Ishikawa (cell line): ENCODE data around the gene GRIP2.

Source experiments
- CEBPB ChIP-seq: IDR thresholded peaks from 2 replicates; pipeline ENCODE4 v1.6.1; 2012
- CREB1 ChIP-seq: IDR thresholded peaks from 2 replicates; pipeline ENCODE4 v1.6.1; 2012; ENCODE audit warnings: low read depth
- EGR1 ChIP-seq: IDR thresholded peaks from 2 replicates; pipeline ENCODE4 v1.6.1; 2012
- EP300 ChIP-seq: IDR thresholded peaks from 2 replicates; pipeline ENCODE4 v1.6.1; 2012; ENCODE audit warnings: borderline replicate concordance
- FOXM1 ChIP-seq: IDR thresholded peaks from 2 replicates; pipeline ENCODE4 v1.6.1; 2012; ENCODE audit warnings: low read depth, borderline replicate concordance
- MAX ChIP-seq: IDR thresholded peaks from 2 replicates; pipeline ENCODE4 v1.6.1; 2012
- NFIC ChIP-seq: IDR thresholded peaks from 2 replicates; pipeline ENCODE4 v1.6.1; 2012
- RAD21 ChIP-seq: IDR thresholded peaks from 2 replicates; pipeline ENCODE4 v1.6.1; 2012; ENCODE audit warnings: low read depth
- TAF1 ChIP-seq: IDR thresholded peaks from 2 replicates; pipeline ENCODE4 v1.6.1; 2012; ENCODE audit warnings: low read depth, mild to moderate bottlenecking
- TCF12 ChIP-seq: IDR thresholded peaks from 2 replicates; pipeline ENCODE4 v1.6.1; 2012; ENCODE audit warnings: low read depth
- TEAD4 ChIP-seq: IDR thresholded peaks from 2 replicates; pipeline ENCODE4 v1.6.1; 2012
- YY1 ChIP-seq: IDR thresholded peaks from 2 replicates; pipeline ENCODE4 v1.6.1; 2012; ENCODE audit warnings: low read depth
- ZBTB7A ChIP-seq: IDR thresholded peaks from 2 replicates; pipeline ENCODE4 v1.6.1; 2012; ENCODE audit warnings: low read depth
- TF ChIP-seq, protein P1 (sequence below): IDR thresholded peaks from 2 replicates; pipeline ENCODE4 v1.6.1; 2012; ENCODE audit warnings: low read depth, mild to moderate bottlenecking
- TF ChIP-seq, protein P2 (sequence below): IDR thresholded peaks from 2 replicates; pipeline ENCODE4 v1.6.1; 2012

The GRIP2 gene

DNA sequence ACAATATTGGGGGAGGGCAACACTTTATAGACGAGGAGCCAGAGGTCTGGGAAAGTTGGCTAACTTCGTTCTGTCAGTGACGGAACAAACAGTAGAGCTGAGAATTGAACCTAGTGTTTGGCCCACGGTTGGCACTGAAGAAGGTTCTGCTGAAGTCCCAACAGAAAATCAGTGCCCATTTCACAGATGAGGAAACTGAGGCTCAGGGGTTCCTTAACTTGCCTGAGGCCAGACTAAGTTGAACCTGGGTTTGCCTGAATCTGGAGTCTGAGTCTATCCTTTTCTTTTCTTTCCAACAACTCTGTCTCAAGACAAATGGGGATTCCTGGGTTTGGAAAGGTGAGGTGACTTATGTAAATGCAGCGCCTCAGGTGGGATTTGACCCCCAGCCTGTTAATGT lies 82.7 kb downstream of the GRIP2 start:
- TF ChIP-seq TCF12 = no peak
- no peak for TF ChIP-seq ZBTB7A
- no peak for TF ChIP-seq TAF1
- TF ChIP-seq, protein P1, sequence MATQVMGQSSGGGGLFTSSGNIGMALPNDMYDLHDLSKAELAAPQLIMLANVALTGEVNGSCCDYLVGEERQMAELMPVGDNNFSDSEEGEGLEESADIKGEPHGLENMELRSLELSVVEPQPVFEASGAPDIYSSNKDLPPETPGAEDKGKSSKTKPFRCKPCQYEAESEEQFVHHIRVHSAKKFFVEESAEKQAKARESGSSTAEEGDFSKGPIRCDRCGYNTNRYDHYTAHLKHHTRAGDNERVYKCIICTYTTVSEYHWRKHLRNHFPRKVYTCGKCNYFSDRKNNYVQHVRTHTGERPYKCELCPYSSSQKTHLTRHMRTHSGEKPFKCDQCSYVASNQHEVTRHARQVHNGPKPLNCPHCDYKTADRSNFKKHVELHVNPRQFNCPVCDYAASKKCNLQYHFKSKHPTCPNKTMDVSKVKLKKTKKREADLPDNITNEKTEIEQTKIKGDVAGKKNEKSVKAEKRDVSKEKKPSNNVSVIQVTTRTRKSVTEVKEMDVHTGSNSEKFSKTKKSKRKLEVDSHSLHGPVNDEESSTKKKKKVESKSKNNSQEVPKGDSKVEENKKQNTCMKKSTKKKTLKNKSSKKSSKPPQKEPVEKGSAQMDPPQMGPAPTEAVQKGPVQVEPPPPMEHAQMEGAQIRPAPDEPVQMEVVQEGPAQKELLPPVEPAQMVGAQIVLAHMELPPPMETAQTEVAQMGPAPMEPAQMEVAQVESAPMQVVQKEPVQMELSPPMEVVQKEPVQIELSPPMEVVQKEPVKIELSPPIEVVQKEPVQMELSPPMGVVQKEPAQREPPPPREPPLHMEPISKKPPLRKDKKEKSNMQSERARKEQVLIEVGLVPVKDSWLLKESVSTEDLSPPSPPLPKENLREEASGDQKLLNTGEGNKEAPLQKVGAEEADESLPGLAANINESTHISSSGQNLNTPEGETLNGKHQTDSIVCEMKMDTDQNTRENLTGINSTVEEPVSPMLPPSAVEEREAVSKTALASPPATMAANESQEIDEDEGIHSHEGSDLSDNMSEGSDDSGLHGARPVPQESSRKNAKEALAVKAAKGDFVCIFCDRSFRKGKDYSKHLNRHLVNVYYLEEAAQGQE = no peak
- TF ChIP-seq CEBPB = no peak
- no peak for TF ChIP-seq FOXM1
- TF ChIP-seq EGR1 = no peak
- TF ChIP-seq NFIC = no peak
- no peak for TF ChIP-seq YY1
- TF ChIP-seq, protein P2, sequence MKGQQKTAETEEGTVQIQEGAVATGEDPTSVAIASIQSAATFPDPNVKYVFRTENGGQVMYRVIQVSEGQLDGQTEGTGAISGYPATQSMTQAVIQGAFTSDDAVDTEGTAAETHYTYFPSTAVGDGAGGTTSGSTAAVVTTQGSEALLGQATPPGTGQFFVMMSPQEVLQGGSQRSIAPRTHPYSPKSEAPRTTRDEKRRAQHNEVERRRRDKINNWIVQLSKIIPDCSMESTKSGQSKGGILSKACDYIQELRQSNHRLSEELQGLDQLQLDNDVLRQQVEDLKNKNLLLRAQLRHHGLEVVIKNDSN = no peak

DNA sequence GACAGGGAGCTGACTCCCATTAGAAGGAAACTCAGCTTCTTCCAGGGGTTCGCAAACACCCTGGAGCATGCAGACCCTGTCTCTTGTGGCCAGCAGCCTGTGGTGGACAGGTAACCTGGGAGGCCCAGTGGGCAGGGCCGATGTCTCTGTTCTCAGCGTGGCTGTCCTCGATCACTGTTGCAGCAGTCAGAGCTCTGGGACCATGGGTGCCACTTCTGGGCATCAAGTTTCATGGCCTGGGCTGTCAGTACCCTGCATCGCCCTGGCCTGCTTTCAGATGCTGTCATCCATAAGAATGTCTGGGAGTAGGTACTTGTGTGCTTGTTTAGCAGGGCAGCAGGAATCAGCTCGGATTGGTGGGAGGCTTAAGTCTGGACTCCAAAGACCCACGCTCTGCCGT lies 83.3 kb downstream of the GRIP2 start:
- TF ChIP-seq TEAD4 (no peak), ZBTB7A (no peak), NFIC (no peak), TAF1 (no peak), EP300 (no peak), TCF12 (no peak), CREB1 (no peak), CEBPB (no peak), FOXM1 (no peak), MAX (no peak), RAD21 (no peak), YY1 (no peak), EGR1 (no peak)
- TF ChIP-seq, protein P2 = no peak
- TF ChIP-seq, protein P1 = no peak

DNA sequence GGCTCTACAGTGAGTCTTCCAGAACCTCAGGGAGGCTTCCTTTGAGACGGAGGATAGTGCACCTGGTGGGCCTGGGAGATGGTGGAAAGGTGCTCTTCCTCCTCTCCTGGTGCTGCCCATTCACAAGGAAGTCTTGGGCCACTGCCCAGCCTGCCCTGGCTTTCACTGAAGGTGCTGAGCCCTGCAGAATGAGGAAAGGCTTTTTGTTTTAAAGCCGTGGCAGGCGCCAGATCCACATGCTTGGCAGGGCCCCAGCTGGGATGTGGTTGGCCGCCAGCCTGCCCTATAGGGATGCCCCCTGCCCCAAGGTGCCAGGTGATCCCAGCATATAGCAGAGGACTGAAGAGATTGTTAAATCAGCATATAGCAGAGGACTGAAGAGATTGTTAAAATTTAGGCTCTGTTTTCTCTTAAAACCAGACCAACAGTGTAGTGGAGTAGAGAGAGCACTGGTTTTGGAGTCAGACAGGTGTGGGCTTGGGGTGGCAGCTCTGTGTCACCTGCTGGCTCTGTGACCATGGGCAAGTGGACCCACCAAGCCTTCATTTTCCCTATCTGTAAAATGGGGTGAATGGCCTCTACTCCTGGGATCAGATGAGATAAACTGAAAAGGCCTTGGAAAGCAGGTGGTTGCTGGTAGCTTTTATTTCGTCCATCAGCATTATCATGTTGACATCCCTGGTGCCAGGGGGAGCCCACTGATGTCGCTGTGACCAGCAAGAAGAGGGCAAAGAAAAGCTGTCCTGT lies 84.4 kb downstream of the GRIP2 start:
- TF ChIP-seq MAX (peak; percentile 63), EP300 (no peak), RAD21 (no peak), EGR1 (no peak), YY1 (no peak), TEAD4 (no peak), TCF12 (peak; percentile 66), TAF1 (no peak), FOXM1 (no peak), CREB1 (no peak), ZBTB7A (no peak), NFIC (peak; percentile 84), CEBPB (no peak)
- TF ChIP-seq, protein P2 = no peak

DNA sequence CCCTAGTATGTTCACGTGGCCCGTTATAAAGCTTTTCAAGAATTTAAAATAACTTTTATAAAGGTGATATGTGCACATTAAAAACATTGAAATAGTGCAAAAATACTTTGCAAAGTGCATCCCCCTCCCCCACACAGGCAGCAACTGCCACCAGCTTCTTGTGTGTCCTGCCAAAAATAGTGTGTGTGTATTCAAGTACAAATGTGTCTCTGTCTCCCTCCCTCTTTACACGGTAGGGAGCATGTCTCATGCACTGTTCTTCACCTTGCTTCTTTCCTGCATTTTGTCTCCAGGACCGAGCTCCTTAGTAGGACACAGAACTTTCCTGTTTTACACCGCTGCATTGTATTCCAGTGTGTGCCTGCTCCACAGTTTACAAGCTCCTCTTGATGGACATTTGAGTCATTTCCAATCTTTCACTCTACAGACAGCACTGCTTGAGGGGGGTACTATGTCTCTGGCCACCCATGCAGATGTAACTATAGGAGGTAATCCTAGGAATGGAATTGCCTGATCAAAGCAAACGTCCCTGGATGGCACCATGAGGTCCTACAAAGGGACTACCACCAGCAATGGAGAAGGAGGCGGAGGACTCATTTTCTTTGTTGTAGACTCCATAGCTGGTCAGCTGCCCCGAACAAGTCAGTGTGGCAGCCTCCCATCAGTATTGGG lies 85.4 kb downstream of the GRIP2 start:
- TF ChIP-seq TAF1 = no peak
- no peak for TF ChIP-seq MAX
- no peak for TF ChIP-seq TEAD4
- no peak for TF ChIP-seq NFIC
- TF ChIP-seq RAD21 = no peak
- no peak for TF ChIP-seq CEBPB
- TF ChIP-seq, protein P1 = no peak
- no peak for TF ChIP-seq TCF12
- no peak for TF ChIP-seq EP300
- no peak for TF ChIP-seq YY1
- no peak for TF ChIP-seq EGR1
- TF ChIP-seq, protein P2 = no peak
- no peak for TF ChIP-seq ZBTB7A
